ENCODE measurements around the gene RPL14.

Gene RPL14

GRCh38 chr3:40476478-40477470 is 19.6 kb downstream of the RPL14 start, which contains the start of gene ZNF619:
Gene ZNF619 (plus strand): TSS chr3:40477122. CDS start chr3:40477980, 858 bp downstream.
- peak within 1 kb of the TSS; percentile 67 for H3K4me3 ChIP-seq (ENCODE audit: low read length)
- H3K79me2 ChIP-seq (ENCODE audit: control insufficient read depth, insufficient read depth, low read length): no peaks in the 10 kb centered on the region
- H3K27me3 ChIP-seq (ENCODE audit: insufficient read depth, low read length, poor library complexity): no peaks in the 10 kb centered on the region
- peak within 1 kb of the TSS; percentile 93 for H4K8ac ChIP-seq (ENCODE audit: low read depth, low read length)
- peak within 1 kb of the TSS; percentile 35 for H3K4me2 ChIP-seq (ENCODE audit: low read length)
- peak within 1 kb of the TSS; percentile 97 for H3K18ac ChIP-seq (ENCODE audit: low read length)
- H2AK5ac ChIP-seq (ENCODE audit: low read length): no peak within 1 kb of the TSS
- H3K27ac ChIP-seq (ENCODE audit: low read depth, low read length): no peak within 1 kb of the TSS
- peak; percentile 80 for DNase-seq
- H3K79me1 ChIP-seq (ENCODE audit: low read length): peaks cover 2% of the 10 kb centered on the region
- H3K9ac ChIP-seq (ENCODE audit: low read length): peak within 1 kb of the TSS; percentile 80
- no peak within 1 kb of the TSS for H3K4ac ChIP-seq (ENCODE audit: low read depth, low read length)
- H2BK120ac ChIP-seq (ENCODE audit: low read depth, low read length): no peak within 1 kb of the TSS
- H3K4me1 ChIP-seq (ENCODE audit: control insufficient read depth, low read depth, low read length): no peaks in the 10 kb centered on the region
- no peak within 1 kb of the TSS for H2BK5ac ChIP-seq (ENCODE audit: low read length)
- no CpG with 5 or more reads among the region's 48 CpGs for WGBS (ENCODE audit: extremely low coverage, insufficient coverage, low lambda C conversion rate)
- no peak within 1 kb of the TSS for H3K23ac ChIP-seq (ENCODE audit: low read length)
- no peaks in the 10 kb centered on the region for H3K36me3 ChIP-seq (ENCODE audit: control insufficient read depth, insufficient read depth, low read length)
- peak within 1 kb of the TSS; percentile 92 for H3K56ac ChIP-seq (ENCODE audit: low read length)
- no peak within 1 kb of the TSS for H4K5ac ChIP-seq (ENCODE audit: low read length)
- H2BK15ac ChIP-seq (replicated peaks; ENCODE audit: low read depth): no peak within 1 kb of the TSS

DNA sequence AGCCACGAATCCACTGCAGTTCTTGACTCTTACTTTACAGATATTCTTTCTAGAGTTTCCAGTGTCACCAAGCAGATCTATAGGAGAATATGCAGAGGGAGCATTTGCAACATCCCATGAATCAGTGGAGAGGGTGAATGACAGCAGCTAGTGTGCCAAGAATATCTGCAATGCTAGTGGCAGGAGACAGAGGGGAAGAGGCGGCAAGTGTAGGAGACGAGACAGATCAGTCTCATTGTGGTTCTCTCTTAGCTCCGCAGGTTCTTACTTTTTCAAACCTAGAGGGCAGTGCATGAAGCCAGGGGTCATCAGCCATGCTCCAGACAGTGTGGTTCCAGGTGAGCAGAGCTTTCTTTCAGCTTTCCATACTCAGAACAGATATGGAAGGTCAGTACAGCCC is 20.5 kb downstream of the RPL14 start:
- Histone ChIP-seq H3K4ac (ENCODE audit: low read depth, low read length) (no peak overlapping the region), H2BK15ac (replicated peaks; ENCODE audit: low read depth) (no peak overlapping the region), H3K27ac (ENCODE audit: low read depth, low read length) (no peak overlapping the region), H3K4me1 (ENCODE audit: control insufficient read depth, low read depth, low read length) (no peaks in the 10 kb centered on the region), H3K56ac (ENCODE audit: low read length) (peak overlapping the region; percentile 35), H2BK120ac (ENCODE audit: low read depth, low read length) (no peak overlapping the region), H3K4me3 (ENCODE audit: low read length) (no peak overlapping the region), H3K4me2 (ENCODE audit: low read length) (peak overlapping the region; percentile 35), H3K79me1 (ENCODE audit: low read length) (peaks cover 2% of the 10 kb centered on the region), H2AK5ac (ENCODE audit: low read length) (no peak overlapping the region), H2BK5ac (ENCODE audit: low read length) (no peak overlapping the region), H3K23ac (ENCODE audit: low read length) (no peak overlapping the region), H3K36me3 (ENCODE audit: control insufficient read depth, insufficient read depth, low read length) (no peaks in the 10 kb centered on the region), H4K8ac (ENCODE audit: low read depth, low read length) (no peak overlapping the region), H3K18ac (ENCODE audit: low read length) (no peak overlapping the region), H3K27me3 (ENCODE audit: insufficient read depth, low read length, poor library complexity) (no peaks in the 10 kb centered on the region), H3K79me2 (ENCODE audit: control insufficient read depth, insufficient read depth, low read length) (no peaks in the 10 kb centered on the region), H4K5ac (ENCODE audit: low read length) (no peak overlapping the region), H3K9ac (ENCODE audit: low read length) (peak overlapping the region; percentile 80)
- no CpG with 5 or more reads among the region's 4 CpGs for WGBS (ENCODE audit: extremely low coverage, insufficient coverage, low lambda C conversion rate)
- DNase-seq: no peak

DNA sequence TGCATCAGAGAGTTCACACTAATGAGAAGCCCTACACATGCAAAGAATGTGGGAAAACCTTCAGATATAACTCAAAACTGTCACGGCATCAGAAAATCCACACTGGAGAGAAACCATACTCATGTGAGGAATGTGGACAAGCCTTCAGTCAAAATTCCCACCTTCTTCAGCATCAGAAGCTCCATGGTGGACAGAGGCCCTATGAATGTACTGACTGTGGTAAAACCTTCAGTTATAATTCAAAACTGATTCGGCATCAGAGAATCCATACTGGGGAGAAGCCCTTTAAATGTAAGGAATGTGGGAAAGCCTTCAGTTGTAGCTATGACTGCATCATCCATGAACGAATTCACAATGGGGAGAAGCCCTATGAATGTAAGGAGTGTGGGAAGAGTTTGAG is 30.0 kb downstream of the RPL14 start:
- Histone ChIP-seq H3K27ac (ENCODE audit: low read depth, low read length) (no peak overlapping the region), H3K4ac (ENCODE audit: low read depth, low read length) (no peak overlapping the region), H2BK5ac (ENCODE audit: low read length) (no peak overlapping the region), H3K18ac (ENCODE audit: low read length) (no peak overlapping the region), H4K8ac (ENCODE audit: low read depth, low read length) (no peak overlapping the region), H2AK5ac (ENCODE audit: low read length) (no peak overlapping the region), H3K56ac (ENCODE audit: low read length) (no peak overlapping the region), H3K36me3 (ENCODE audit: control insufficient read depth, insufficient read depth, low read length) (peaks cover 9% of the 10 kb centered on the region), H3K79me1 (ENCODE audit: low read length) (no peaks in the 10 kb centered on the region), H3K79me2 (ENCODE audit: control insufficient read depth, insufficient read depth, low read length) (no peaks in the 10 kb centered on the region), H3K9ac (ENCODE audit: low read length) (no peak overlapping the region), H2BK15ac (replicated peaks; ENCODE audit: low read depth) (no peak overlapping the region), H3K4me1 (ENCODE audit: control insufficient read depth, low read depth, low read length) (no peaks in the 10 kb centered on the region), H3K23ac (ENCODE audit: low read length) (no peak overlapping the region), H3K4me2 (ENCODE audit: low read length) (no peak overlapping the region), H3K4me3 (ENCODE audit: low read length) (no peak overlapping the region), H4K5ac (ENCODE audit: low read length) (no peak overlapping the region), H2BK120ac (ENCODE audit: low read depth, low read length) (no peak overlapping the region), H3K27me3 (ENCODE audit: insufficient read depth, low read length, poor library complexity) (no peaks in the 10 kb centered on the region)
- no CpG with 5 or more reads among the region's 3 CpGs for WGBS (ENCODE audit: extremely low coverage, insufficient coverage, low lambda C conversion rate)
- DNase-seq: no peak

- H2BK15ac ChIP-seq (replicated peaks; ENCODE audit: low read depth): no peak overlapping the region
- no peak overlapping the region for H3K4me2 ChIP-seq (ENCODE audit: low read length)
- DNase-seq: no peak
- no peak overlapping the region for H2BK5ac ChIP-seq (ENCODE audit: low read length)
- H3K4me1 ChIP-seq (ENCODE audit: control insufficient read depth, low read depth, low read length): no peaks in the 10 kb centered on the region
- no peak overlapping the region for H3K56ac ChIP-seq (ENCODE audit: low read length)
- peaks cover 9% of the 10 kb centered on the region for H3K36me3 ChIP-seq (ENCODE audit: control insufficient read depth, insufficient read depth, low read length)
- H3K79me2 ChIP-seq (ENCODE audit: control insufficient read depth, insufficient read depth, low read length): no peaks in the 10 kb centered on the region
- no peak overlapping the region for H2AK5ac ChIP-seq (ENCODE audit: low read length)
- H3K18ac ChIP-seq (ENCODE audit: low read length): no peak overlapping the region
- no peak overlapping the region for H4K5ac ChIP-seq (ENCODE audit: low read length)
- no peak overlapping the region for H3K4ac ChIP-seq (ENCODE audit: low read depth, low read length)
- H3K27me3 ChIP-seq (ENCODE audit: insufficient read depth, low read length, poor library complexity): no peaks in the 10 kb centered on the region
- H3K23ac ChIP-seq (ENCODE audit: low read length): no peak overlapping the region
- no peak overlapping the region for H3K27ac ChIP-seq (ENCODE audit: low read depth, low read length)
- no peak overlapping the region for H3K9ac ChIP-seq (ENCODE audit: low read length)
- H2BK120ac ChIP-seq (ENCODE audit: low read depth, low read length): no peak overlapping the region
- no CpG with 5 or more reads among the region's 5 CpGs for WGBS (ENCODE audit: extremely low coverage, insufficient coverage, low lambda C conversion rate)
- no peak overlapping the region for H3K4me3 ChIP-seq (ENCODE audit: low read length)
- H3K79me1 ChIP-seq (ENCODE audit: low read length): no peaks in the 10 kb centered on the region
- H4K8ac ChIP-seq (ENCODE audit: low read depth, low read length): no peak overlapping the region
Observed at GRCh38 chr3:40490916-40491315, 33.8 kb downstream of the RPL14 start.

- no peak overlapping the region for H4K8ac ChIP-seq (ENCODE audit: low read depth, low read length)
- WGBS (ENCODE audit: extremely low coverage, insufficient coverage, low lambda C conversion rate): no CpG with 5 or more reads among the region's 2 CpGs
- no peaks in the 10 kb centered on the region for H3K27me3 ChIP-seq (ENCODE audit: insufficient read depth, low read length, poor library complexity)
- H2BK120ac ChIP-seq (ENCODE audit: low read depth, low read length): no peak overlapping the region
- no peak overlapping the region for H3K9ac ChIP-seq (ENCODE audit: low read length)
- H4K5ac ChIP-seq (ENCODE audit: low read length): no peak overlapping the region
- H3K79me1 ChIP-seq (ENCODE audit: low read length): no peaks in the 10 kb centered on the region
- no peak overlapping the region for H3K23ac ChIP-seq (ENCODE audit: low read length)
- H2AK5ac ChIP-seq (ENCODE audit: low read length): no peak overlapping the region
- no peak overlapping the region for H3K27ac ChIP-seq (ENCODE audit: low read depth, low read length)
- no peak overlapping the region for H3K56ac ChIP-seq (ENCODE audit: low read length)
- H3K36me3 ChIP-seq (ENCODE audit: control insufficient read depth, insufficient read depth, low read length): no peaks in the 10 kb centered on the region
- no peak overlapping the region for H3K4me3 ChIP-seq (ENCODE audit: low read length)
- H3K4me1 ChIP-seq (ENCODE audit: control insufficient read depth, low read depth, low read length): no peaks in the 10 kb centered on the region
- no peak overlapping the region for H3K4me2 ChIP-seq (ENCODE audit: low read length)
- H3K18ac ChIP-seq (ENCODE audit: low read length): no peak overlapping the region
- no peak overlapping the region for H2BK15ac ChIP-seq (replicated peaks; ENCODE audit: low read depth)
- no peak overlapping the region for H2BK5ac ChIP-seq (ENCODE audit: low read length)
- no peaks in the 10 kb centered on the region for H3K79me2 ChIP-seq (ENCODE audit: control insufficient read depth, insufficient read depth, low read length)
- no peak overlapping the region for H3K4ac ChIP-seq (ENCODE audit: low read depth, low read length)
- DNase-seq: no peak
Observed at GRCh38 chr3:40494698-40495097, 37.6 kb downstream of the RPL14 start.

Measured in mesendoderm (in vitro differentiated cells).